ENCODE results near the gene ADGRV1.

- TF ChIP-seq CTCF (IDR thresholded peaks at IDR 0.05) (no peak), POLR2AphosphoS5 (IDR thresholded peaks at IDR 0.05) (no peak)
These were observed 376.1 kb downstream of the ADGRV1 start for GRCh38 chr5:90934738-90935137.
